EH (cell line): Measurements from ENCODE around the gene ZNF81.
"Not testable (repeated sequence)": the region's sequence is repeated elsewhere in the genome, so short reads cannot be mapped to it uniquely, and the experiment has no call there.

Experiments
- DNase-seq: peaks from one replicate; pipeline ENCODE4 v3.0.0-alpha.2; 2015; ENCODE audit warnings: low read depth

The ZNF81 gene

GRCh38 chrX:47936224-47936939 is 99.7 kb downstream of the ZNF81 start:
- no peak for DNase-seq

GRCh38 chrX:47936940-47937317 is 100.2 kb downstream of the ZNF81 start:
- no peak for DNase-seq

- no peak for DNase-seq
Measured at GRCh38 chrX:47940448-47940847, 103.7 kb downstream of the ZNF81 start.

GRCh38 chrX:47941423-47941822 is 104.7 kb downstream of the ZNF81 start:
- DNase-seq: no peak

GRCh38 chrX:47955295-47955694 is 118.6 kb downstream of the ZNF81 start:
- DNase-seq: not testable (repeated sequence)

GRCh38 chrX:47956016-47956415 is 119.3 kb downstream of the ZNF81 start:
- DNase-seq: no peak

- DNase-seq: not testable (repeated sequence)
Measured at GRCh38 chrX:47958206-47958605, 121.5 kb downstream of the ZNF81 start.

- peak; percentile 3 for DNase-seq
Measured at GRCh38 chrX:47958761-47959342, 122.2 kb downstream of the ZNF81 start.

- DNase-seq: no peak
Measured at GRCh38 chrX:47960406-47960805, 123.7 kb downstream of the ZNF81 start.

- not testable (repeated sequence) for DNase-seq
Measured at GRCh38 chrX:47961830-47962229, 125.1 kb downstream of the ZNF81 start.

GRCh38 chrX:47965526-47965925 is 128.8 kb downstream of the ZNF81 start:
- not testable (repeated sequence) for DNase-seq
